Mesenchymal stem cell (in vitro differentiated cells and primary cell): ENCODE data around the gene SLCO4C1. TPM values are rescaled to one million over a fixed set of nuclear protein-coding genes. Genes with fewer than 3 reads are reported as not detected.
"Not testable (repeated sequence)": the region's sequence is repeated elsewhere in the genome, so short reads cannot be mapped to it uniquely, and the experiment has no call there.

Experiments
- DNase-seq: peaks from one replicate; pipeline ENCODE4 v3.0.0-alpha.2; 2013
- H2AFZ ChIP-seq: one replicate; pipeline ENCODE4 v1.6.1; 2013; ENCODE audit warnings: low read depth, mild to moderate bottlenecking, control low read depth, inconsistent platforms, low read length, moderate library complexity
- H2AK5ac ChIP-seq: 2 replicates; pipeline ENCODE4 v1.6.1; 2013; ENCODE audit warnings: low read length, moderate library complexity, mild to moderate bottlenecking, inconsistent platforms; ENCODE audit not compliant: severe bottlenecking
- H2BK120ac ChIP-seq: one replicate; pipeline ENCODE4 v1.6.1; 2013; ENCODE audit warnings: low read depth, mild to moderate bottlenecking, inconsistent platforms, low read length, moderate library complexity
- H2BK12ac ChIP-seq, 2 experiments: one replicate each; pipeline ENCODE4 v1.6.1; 2013; ENCODE audit warnings: inconsistent platforms in 2 of 2, low read length in 2 of 2, mild to moderate bottlenecking in 2 of 2, moderate library complexity in 2 of 2, control low read depth in 1 of 2
- H2BK15ac ChIP-seq: one replicate; pipeline ENCODE4 v1.6.1; 2013; ENCODE audit warnings: mild to moderate bottlenecking, low read depth, inconsistent platforms; ENCODE audit not compliant: poor library complexity, severe bottlenecking
- H2BK5ac ChIP-seq: 2 replicates; pipeline ENCODE4 v1.6.1; 2013; ENCODE audit warnings: low read depth, mild to moderate bottlenecking, low read length, control low read depth, inconsistent platforms; ENCODE audit not compliant: poor library complexity, severe bottlenecking
- H3K14ac ChIP-seq, 2 experiments: one replicate each; pipeline ENCODE4 v1.6.1; 2013; ENCODE audit warnings: inconsistent platforms in 2 of 2, low read length in 2 of 2, control low read depth in 1 of 2, mild to moderate bottlenecking in 1 of 2, moderate library complexity in 1 of 2
- H3K18ac ChIP-seq, 2 experiments: one replicate each; pipeline ENCODE4 v1.6.1; 2013; ENCODE audit warnings: inconsistent platforms in 2 of 2, low read length in 2 of 2, control low read depth in 1 of 2, low read depth in 1 of 2, mild to moderate bottlenecking in 1 of 2
- H3K23ac ChIP-seq, 2 experiments: one replicate each; pipeline ENCODE4 v1.6.1; 2013; ENCODE audit warnings: inconsistent platforms in 2 of 2, low read length in 2 of 2, mild to moderate bottlenecking in 2 of 2, moderate library complexity in 2 of 2, control low read depth in 1 of 2
- H3K27ac ChIP-seq: 2 replicates; pipeline ENCODE4 v1.5.1; 2013; ENCODE audit warnings: mild to moderate bottlenecking, moderate library complexity, low read length, control low read depth, inconsistent platforms; ENCODE audit not compliant: poor library complexity, severe bottlenecking
- H3K27me3 ChIP-seq, 2 experiments: 2 replicates each; pipeline versions ENCODE4 v1.6.1 to v1.7.0; 2013; ENCODE audit warnings: low read length in 2 of 2, mild to moderate bottlenecking in 2 of 2, moderate library complexity in 2 of 2, control low read depth in 1 of 2, inconsistent platforms in 1 of 2; ENCODE audit not compliant: control insufficient read depth in 1 of 2, insufficient read depth in 1 of 2
- H3K36me3 ChIP-seq, 2 experiments: 2 replicates each; pipeline versions ENCODE4 v1.6.1 to v1.7.0; 2013; ENCODE audit warnings: low read length in 2 of 2, control low read depth in 1 of 2, inconsistent platforms in 1 of 2, low read depth in 1 of 2, mild to moderate bottlenecking in 1 of 2; ENCODE audit not compliant: insufficient read depth in 2 of 2, control insufficient read depth in 1 of 2
- H3K4ac ChIP-seq, 2 experiments: one replicate each; pipeline ENCODE4 v1.6.1; 2013; ENCODE audit warnings: inconsistent platforms in 2 of 2, low read length in 2 of 2, mild to moderate bottlenecking in 2 of 2, moderate library complexity in 2 of 2, control low read depth in 1 of 2, low read depth in 1 of 2
- H3K4me1 ChIP-seq: 2 replicates; pipeline ENCODE4 v1.6.1; 2013; ENCODE audit warnings: low read depth, low read length, control low read depth; ENCODE audit not compliant: control insufficient read depth, insufficient read depth
- H3K4me2 ChIP-seq: 2 replicates; pipeline ENCODE4 v1.6.1; 2013; ENCODE audit warnings: low read length, mild to moderate bottlenecking, inconsistent platforms; ENCODE audit not compliant: poor library complexity, severe bottlenecking
- H3K4me3 ChIP-seq, 2 experiments: 2 replicates each; pipeline versions ENCODE4 v1.5.1 to v1.7.0; 2013; ENCODE audit warnings: low read length in 2 of 2, mild to moderate bottlenecking in 2 of 2, control low read depth in 1 of 2, low read depth in 1 of 2; ENCODE audit not compliant: insufficient read depth in 1 of 2
- H3K79me1 ChIP-seq: replicated peaks from 2 replicates; pipeline ENCODE4 v1.6.1; 2013; ENCODE audit warnings: mild to moderate bottlenecking, control low read depth, low read length, inconsistent platforms; ENCODE audit not compliant: poor library complexity, severe bottlenecking
- H3K9ac ChIP-seq: 2 replicates; pipeline ENCODE4 v1.7.0; 2013; ENCODE audit warnings: mild to moderate bottlenecking, low read length, moderate library complexity
- H3K9me3 ChIP-seq: 2 replicates; pipeline ENCODE4 v1.7.0; 2013; ENCODE audit warnings: mild to moderate bottlenecking, low read length; ENCODE audit not compliant: control insufficient read depth
- H4K8ac ChIP-seq: one replicate; pipeline ENCODE4 v1.6.1; 2013; ENCODE audit warnings: inconsistent platforms, mild to moderate bottlenecking, low read length, moderate library complexity
- H4K91ac ChIP-seq: one replicate; pipeline ENCODE4 v1.6.1; 2013; ENCODE audit warnings: mild to moderate bottlenecking, low read length, inconsistent platforms
- WGBS: methylation state at CpG from one replicate; pipeline ENCODE4 v1.1.7; 2013; ENCODE audit warnings: mixed read lengths; 5-methylcytosine and 5-hydroxymethylcytosine counted together
- polyA plus RNA-seq, 2 experiments: library from polyadenylated mRNA; stranded (reverse); fragments of 200-250 nt; gene quantifications; one replicate each; pipeline ENCODE4 v1.2.3, GENCODE V29; 2013

The SLCO4C1 gene
- 1.7 TPM for polyA plus RNA-seq (2013, experiment 1 of 2)
- 1.8 TPM for polyA plus RNA-seq (2013, experiment 2 of 2)

GRCh38 chr5:102296178-102296817 lies at the start of gene SLCO4C1:
Gene SLCO4C1 (minus strand): TSS chr5:102296284. CDS start chr5:102296262, 22 bp downstream.
- Histone ChIP-seq H3K4me3 (peak within 1 kb of the TSS; percentile 76 to 84), H2AFZ (peak within 1 kb of the TSS; percentile 83), H3K27me3 (peaks cover 0 to 13% of the 10 kb centered on the region in 2 experiments), H2AK5ac (no peak within 1 kb of the TSS), H3K14ac (no peak within 1 kb of the TSS), H3K4me2 (peak within 1 kb of the TSS; percentile 88), H4K8ac (peak within 1 kb of the TSS; percentile 27), H3K4ac (peak within 1 kb of the TSS in 1 of 2 experiments; percentile 20), H3K18ac (peak within 1 kb of the TSS; percentile 34 to 46), H3K79me1 (peaks cover 4% of the 10 kb centered on the region), H3K36me3 (no peaks in the 10 kb centered on the region), H3K9me3 (no peaks in the 10 kb centered on the region), H3K23ac (peak within 1 kb of the TSS in 1 of 2 experiments; percentile 50), H2BK120ac (no peak within 1 kb of the TSS), H2BK5ac (no peak within 1 kb of the TSS), H4K91ac (no peak within 1 kb of the TSS), H3K4me1 (peaks cover 8% of the 10 kb centered on the region), H3K9ac (peak within 1 kb of the TSS; percentile 70), H2BK12ac (peak within 1 kb of the TSS in 1 of 2 experiments; percentile 43), H3K27ac (peak within 1 kb of the TSS; percentile 50), H2BK15ac (peak within 1 kb of the TSS; percentile 17)
- 12% methylated on average over 37 of the region's 42 CpGs for WGBS
- DNase-seq, result peak; percentile 73

DNA sequence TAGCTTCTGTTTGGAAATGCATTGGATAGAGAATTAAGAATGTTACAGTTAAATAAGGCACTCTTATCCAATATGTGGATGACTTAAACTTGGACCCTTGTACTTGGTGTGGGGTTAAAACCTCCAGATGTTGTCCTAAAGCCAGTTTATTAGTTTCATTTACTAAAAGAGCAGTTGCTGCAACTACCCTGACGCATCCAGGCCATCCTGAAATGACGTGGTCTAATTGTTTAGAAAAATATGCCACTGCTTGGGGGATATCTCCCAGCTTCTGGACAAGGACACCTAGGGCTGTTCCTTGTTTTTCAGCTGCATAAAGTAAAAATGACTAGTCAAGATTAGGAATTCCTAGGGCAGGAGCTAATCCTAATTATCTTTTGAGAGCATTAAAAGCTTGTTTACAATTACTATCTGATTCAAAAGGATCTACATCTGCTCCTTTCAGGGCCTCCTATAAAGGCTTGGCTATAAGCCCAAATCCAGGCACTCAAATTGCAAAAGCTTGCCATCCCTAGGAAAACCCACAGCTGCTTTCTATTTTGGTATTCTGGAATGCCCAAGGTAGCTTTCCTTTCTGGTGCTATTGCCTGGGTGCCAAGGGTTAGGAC lies 45.7 kb upstream of the SLCO4C1 start:
- Histone ChIP-seq H2AFZ (no peak overlapping the region), H2BK120ac (no peak overlapping the region), H3K18ac (no peak overlapping the region), H3K4me1 (no peaks in the 10 kb centered on the region), H3K27ac (no peak overlapping the region), H3K9ac (peak overlapping the region; percentile 12), H3K23ac (no peak overlapping the region), H2AK5ac (no peak overlapping the region), H3K27me3 (peaks cover 0 to 3% of the 10 kb centered on the region in 2 experiments), H3K4me3 (no peak overlapping the region), H4K91ac (no peak overlapping the region), H2BK12ac (no peak overlapping the region), H3K9me3 (peaks cover 10% of the 10 kb centered on the region), H3K4me2 (no peak overlapping the region), H2BK5ac (no peak overlapping the region), H3K36me3 (no peaks in the 10 kb centered on the region), H2BK15ac (no peak overlapping the region), H3K4ac (no peak overlapping the region), H4K8ac (no peak overlapping the region), H3K79me1 (no peaks in the 10 kb centered on the region), H3K14ac (no peak overlapping the region)
- WGBS, result 63% methylated on average over 2 of the region's 2 CpGs
- peak; percentile 8 for DNase-seq

GRCh38 chr5:102324714-102325113 lies 28.6 kb upstream of the SLCO4C1 start:
- Histone ChIP-seq H3K36me3 (no peaks in the 10 kb centered on the region), H2AK5ac (no peak overlapping the region), H3K9me3 (no peaks in the 10 kb centered on the region), H4K91ac (no peak overlapping the region), H2BK15ac (no peak overlapping the region), H3K27ac (no peak overlapping the region), H3K9ac (no peak overlapping the region), H3K23ac (no peak overlapping the region), H3K18ac (no peak overlapping the region), H2BK5ac (no peak overlapping the region), H3K4me3 (no peak overlapping the region), H2BK120ac (no peak overlapping the region), H3K4me2 (no peak overlapping the region), H3K79me1 (no peaks in the 10 kb centered on the region), H2AFZ (no peak overlapping the region), H3K27me3 (no peaks in the 10 kb centered on the region), H4K8ac (no peak overlapping the region), H3K14ac (no peak overlapping the region), H2BK12ac (no peak overlapping the region), H3K4ac (no peak overlapping the region), H3K4me1 (no peaks in the 10 kb centered on the region)
- no peak for DNase-seq
- 90% methylated on average over 2 of the region's 2 CpGs for WGBS

GRCh38 chr5:102318801-102319200 lies 22.7 kb upstream of the SLCO4C1 start:
- not testable (repeated sequence) for H3K4me3 ChIP-seq, H3K4me2 ChIP-seq, H2AFZ ChIP-seq, H3K14ac ChIP-seq, H3K36me3 ChIP-seq, H2AK5ac ChIP-seq, DNase-seq, H2BK5ac ChIP-seq, H3K9me3 ChIP-seq, H3K4ac ChIP-seq, H3K27me3 ChIP-seq, H2BK12ac ChIP-seq, H3K18ac ChIP-seq, H3K4me1 ChIP-seq, H4K91ac ChIP-seq, H2BK120ac ChIP-seq, H4K8ac ChIP-seq, H3K79me1 ChIP-seq, H3K27ac ChIP-seq, H3K23ac ChIP-seq, H3K9ac ChIP-seq, H2BK15ac ChIP-seq
- WGBS, result 80% methylated on average over 1 of the region's 4 CpGs
